A549 (cell line): ENCODE results near the gene CRTAP. TPM values are rescaled to one million over a fixed set of nuclear protein-coding genes. Genes with fewer than 3 reads are reported as not detected.

ENCODE experiments used
- ATAC-seq, 2 experiments: fragments of 200-7000 bp in 1 of 2; fragments of >200 bp in 1 of 2; cut with Nextera tagmentation in 1 of 2; cut with Tn5 transposase in 1 of 2; 3 replicates each; pipeline versions ENCODE4 v1.8.0 to v1.9.1; 2018 to 2020; ENCODE audit warnings: mild to moderate bottlenecking in 1 of 2, moderate library complexity in 1 of 2
- CTCF ChIA-PET: fragments of 300-600 bp; sonication (Branson Sonifier 250); formaldehyde crosslinking; extraction: SDS; loops from one replicate; lab custom pipeline; 2021; ENCODE audit warnings: antibody characterized with exemption, inconsistent platforms; lab: Yijun Ruan, JAX
- POLR2A ChIA-PET: fragments of 350-600 bp; formaldehyde crosslinking; extraction: SDS; loops from one replicate; lab custom pipeline; 2021; ENCODE audit warnings: antibody characterized with exemption, inconsistent platforms; lab: Yijun Ruan, JAX
- DNase-seq, 2 experiments: peaks; one replicate each; pipeline versions ENCODE4 v3.0.0 to v3.0.0-alpha.2; 2011 to 2016; ENCODE audit warnings: low read depth in 1 of 2, low spot score in 1 of 2
- FAIRE-seq: peaks from 2 replicates; lab custom pipeline; 2011; peaks lifted over from hg19 to GRCh38; lab: Jason Lieb, UNC
- H3K27ac ChIP-seq, 2 experiments: fragments of >200 bp; sonication (Bioruptor Twin); formaldehyde crosslinking; 3 replicates each; pipeline ENCODE4 v1.5.1; 2016 to 2017
- H3K4me1 ChIP-seq: fragments of >200 bp; sonication (Bioruptor Twin); formaldehyde crosslinking; 3 replicates; pipeline ENCODE4 v1.6.1; 2016
- H3K4me2 ChIP-seq: fragments of >200 bp; sonication (Bioruptor Twin); formaldehyde crosslinking; 3 replicates; pipeline ENCODE4 v1.6.1; 2016
- H3K4me3 ChIP-seq: fragments of >200 bp; sonication (Bioruptor Twin); formaldehyde crosslinking; 3 replicates; pipeline ENCODE4 v1.5.1; 2016
- H3K9me3 ChIP-seq: fragments of >200 bp; sonication (Bioruptor Twin); formaldehyde crosslinking; 3 replicates; pipeline ENCODE4 v1.6.1; 2016
- BHLHE40 ChIP-seq: IDR thresholded peaks from 2 replicates; pipeline ENCODE4 v1.6.1; 2012; ENCODE audit warnings: low read depth, low read length, inconsistent platforms
- CBX2 ChIP-seq: fragments of 200-600 bp; sonication (generic); IDR thresholded peaks from 2 replicates; pipeline ENCODE4 v1.6.1; 2016; ENCODE audit warnings: low read depth, mild to moderate bottlenecking, borderline replicate concordance
- CHD2 ChIP-seq: fragments of 150-350 bp; IDR thresholded peaks from 2 replicates; pipeline ENCODE4 v1.6.1; 2014; ENCODE audit warnings: low read length; ENCODE audit not compliant: partially characterized antibody
- EHF ChIP-seq: fragments of 250-450 bp; sonication (Bioruptor Pico); IDR thresholded peaks from 2 replicates; pipeline ENCODE4 v1.5.0; 2020; ENCODE audit warnings: mild to moderate bottlenecking
- FOSB ChIP-seq: fragments of 250-450 bp; sonication (Bioruptor Pico); IDR thresholded peaks from 2 replicates; pipeline ENCODE4 v1.5.0; 2020; ENCODE audit warnings: mild to moderate bottlenecking, moderate library complexity
- FOXS1 ChIP-seq: fragments of 250-450 bp; sonication (Bioruptor Pico); IDR thresholded peaks from 2 replicates; pipeline ENCODE4 v1.5.0; 2020; ENCODE audit warnings: mild to moderate bottlenecking, moderate library complexity
- GATA3 ChIP-seq: IDR thresholded peaks from 2 replicates; pipeline ENCODE4 v1.6.1; 2012; ENCODE audit warnings: borderline replicate concordance
- HOXB13 ChIP-seq: fragments of 250-450 bp; sonication (Bioruptor Pico); IDR thresholded peaks from 2 replicates; pipeline ENCODE4 v1.5.0; 2020; ENCODE audit warnings: low read depth, mild to moderate bottlenecking, moderate library complexity
- JUN ChIP-seq, 2 experiments: fragments of >200 bp; sonication (Bioruptor Twin); formaldehyde crosslinking; IDR thresholded peaks; 2 replicates in 1 of 2; 3 replicates in 1 of 2; pipeline ENCODE4 v1.6.1; 2016 to 2017
- NR3C1 ChIP-seq: fragments of >200 bp; sonication (Bioruptor Twin); formaldehyde crosslinking; IDR thresholded peaks from 3 replicates; pipeline ENCODE4 v1.6.1; 2017
- RAD21 ChIP-seq, 2 experiments: fragments of >200 bp in 1 of 2; sonication (Bioruptor Twin) in 1 of 2; formaldehyde crosslinking in 1 of 2; IDR thresholded peaks in 1 of 2; conservative IDR thresholded peaks in 1 of 2; 2 replicates in 1 of 2; 3 replicates in 1 of 2; pipeline ENCODE4 v1.6.1; 2012 to 2018; ENCODE audit warnings: inconsistent platforms in 1 of 2
- RARB ChIP-seq: fragments of 250-450 bp; sonication (Bioruptor Pico); IDR thresholded peaks from 2 replicates; pipeline ENCODE4 v1.8.0; 2021; ENCODE audit warnings: mild to moderate bottlenecking, moderate library complexity
- RFX5 ChIP-seq: fragments of 450-650 bp; IDR thresholded peaks from 2 replicates; pipeline ENCODE4 v1.7.1; 2014; ENCODE audit warnings: antibody characterized with exemption, mild to moderate bottlenecking, moderate library complexity
- SMC3 ChIP-seq: fragments of >200 bp; sonication (Bioruptor Twin); formaldehyde crosslinking; IDR thresholded peaks from 3 replicates; pipeline ENCODE4 v1.6.1; 2018; ENCODE audit warnings: inconsistent platforms
- SREBF2 ChIP-seq: fragments of 450-650 bp; IDR thresholded peaks from 2 replicates; pipeline ENCODE4 v1.6.1; 2014; ENCODE audit warnings: mild to moderate bottlenecking, moderate library complexity
- TP53 ChIP-seq: fragments of 250-450 bp; sonication (Bioruptor Pico); IDR thresholded peaks from 2 replicates; pipeline ENCODE4 v1.5.0; 2021; ENCODE audit warnings: mild to moderate bottlenecking, moderate library complexity
- ZSCAN20 ChIP-seq: fragments of 250-450 bp; sonication (Bioruptor Pico); IDR thresholded peaks from 2 replicates; pipeline ENCODE4 v1.8.0; 2022; ENCODE audit warnings: mild to moderate bottlenecking, moderate library complexity
- WGBS: methylation state at CpG from one replicate; pipeline ENCODE4 v1.1.6; 2017; ENCODE audit errors: missing lambda C conversion rate; 5-methylcytosine and 5-hydroxymethylcytosine counted together
- polyA plus RNA-seq, 4 experiments: library from polyadenylated mRNA; depleted of rRNA in 3 of 4; stranded (reverse); fragments of >200 nt; fragmentation: RNase III in 1 of 4; extraction: RNeasy Plus Mini Kit Qiagen cat#74134 plus additional on column Dnase treatment in 1 of 4; gene quantifications; 2 replicates in 3 of 4; 3 replicates in 1 of 4; pipeline ENCODE4 v1.2.3, GENCODE V29; 2011 to 2017
- TF ChIP-seq, protein P1 (sequence below): IDR thresholded peaks from 2 replicates; pipeline ENCODE4 v1.6.1; 2012
- TF ChIP-seq, protein P2 (sequence below): fragments of >200 bp; sonication (Bioruptor Twin); formaldehyde crosslinking; IDR thresholded peaks from 2 replicates; pipeline ENCODE4 v1.6.1; 2016
- TF ChIP-seq, protein P3 (sequence below): fragments of >200 bp; sonication (Bioruptor Twin); formaldehyde crosslinking; IDR thresholded peaks from 3 replicates; pipeline ENCODE4 v1.5.1; 2016
- TF ChIP-seq, protein P4 (sequence below): fragments of 150-350 bp; IDR thresholded peaks from 2 replicates; pipeline ENCODE4 v1.6.1; 2014; ENCODE audit warnings: low read depth, mild to moderate bottlenecking, low read length
- TF ChIP-seq, protein P5 (sequence below): IDR thresholded peaks from 2 replicates; pipeline ENCODE4 v1.6.1; 2012; ENCODE audit warnings: low read depth, borderline replicate concordance

CRTAP gene
- polyA plus RNA-seq, 2 of the 4 experiments (the other 2 are of a cell fraction) = 181 to 355 TPM

DNA sequence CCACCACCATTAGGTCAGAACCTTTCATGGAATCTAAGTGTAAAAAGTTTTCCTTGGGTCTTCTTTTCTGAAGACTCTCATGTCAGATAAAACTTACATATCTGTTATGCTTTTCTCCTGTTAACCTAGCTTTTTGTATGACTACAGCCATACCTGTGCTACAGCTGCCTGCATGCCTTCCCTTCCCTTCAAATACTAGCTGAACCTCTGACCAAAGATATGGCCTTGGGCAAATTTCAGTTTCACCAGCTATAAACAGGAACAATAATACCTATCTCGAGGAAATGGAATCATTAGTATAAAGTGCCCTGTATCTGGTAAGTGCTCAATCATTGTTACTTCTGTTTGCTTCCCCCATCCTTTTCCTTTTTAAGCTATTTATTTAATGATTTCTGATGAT lies 41.9 kb upstream of the CRTAP start:
- FAIRE-seq (no peak), ATAC-seq (no peak), DNase-seq (no peak)
- POLR2A ChIA-PET = no interaction called here
- no peak overlapping the region for H3K4me2 ChIP-seq
- WGBS = 89% methylated on average over 1 of the region's 1 CpG
- TF ChIP-seq TP53 (CRISPR knock-in tag) (no peak), JUN (IDR thresholded peaks at IDR 0.05) (no peak), GATA3 (no peak), SREBF2 (no peak), SMC3 (no peak), ZSCAN20 (CRISPR knock-in tag) (no peak), EHF (CRISPR knock-in tag) (no peak)
- TF ChIP-seq, protein P1, sequence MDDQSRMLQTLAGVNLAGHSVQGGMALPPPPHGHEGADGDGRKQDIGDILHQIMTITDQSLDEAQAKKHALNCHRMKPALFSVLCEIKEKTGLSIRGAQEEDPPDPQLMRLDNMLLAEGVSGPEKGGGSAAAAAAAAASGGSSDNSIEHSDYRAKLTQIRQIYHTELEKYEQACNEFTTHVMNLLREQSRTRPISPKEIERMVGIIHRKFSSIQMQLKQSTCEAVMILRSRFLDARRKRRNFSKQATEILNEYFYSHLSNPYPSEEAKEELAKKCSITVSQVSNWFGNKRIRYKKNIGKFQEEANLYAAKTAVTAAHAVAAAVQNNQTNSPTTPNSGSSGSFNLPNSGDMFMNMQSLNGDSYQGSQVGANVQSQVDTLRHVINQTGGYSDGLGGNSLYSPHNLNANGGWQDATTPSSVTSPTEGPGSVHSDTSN = no peak
- TF ChIP-seq, protein P2, sequence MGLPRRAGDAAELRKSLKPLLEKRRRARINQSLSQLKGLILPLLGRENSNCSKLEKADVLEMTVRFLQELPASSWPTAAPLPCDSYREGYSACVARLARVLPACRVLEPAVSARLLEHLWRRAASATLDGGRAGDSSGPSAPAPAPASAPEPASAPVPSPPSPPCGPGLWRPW = no peak
- TF ChIP-seq, protein P3, sequence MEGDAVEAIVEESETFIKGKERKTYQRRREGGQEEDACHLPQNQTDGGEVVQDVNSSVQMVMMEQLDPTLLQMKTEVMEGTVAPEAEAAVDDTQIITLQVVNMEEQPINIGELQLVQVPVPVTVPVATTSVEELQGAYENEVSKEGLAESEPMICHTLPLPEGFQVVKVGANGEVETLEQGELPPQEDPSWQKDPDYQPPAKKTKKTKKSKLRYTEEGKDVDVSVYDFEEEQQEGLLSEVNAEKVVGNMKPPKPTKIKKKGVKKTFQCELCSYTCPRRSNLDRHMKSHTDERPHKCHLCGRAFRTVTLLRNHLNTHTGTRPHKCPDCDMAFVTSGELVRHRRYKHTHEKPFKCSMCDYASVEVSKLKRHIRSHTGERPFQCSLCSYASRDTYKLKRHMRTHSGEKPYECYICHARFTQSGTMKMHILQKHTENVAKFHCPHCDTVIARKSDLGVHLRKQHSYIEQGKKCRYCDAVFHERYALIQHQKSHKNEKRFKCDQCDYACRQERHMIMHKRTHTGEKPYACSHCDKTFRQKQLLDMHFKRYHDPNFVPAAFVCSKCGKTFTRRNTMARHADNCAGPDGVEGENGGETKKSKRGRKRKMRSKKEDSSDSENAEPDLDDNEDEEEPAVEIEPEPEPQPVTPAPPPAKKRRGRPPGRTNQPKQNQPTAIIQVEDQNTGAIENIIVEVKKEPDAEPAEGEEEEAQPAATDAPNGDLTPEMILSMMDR = no peak
- no peak overlapping the region for H3K27ac ChIP-seq
- CTCF ChIA-PET = interaction anchor here (3.9 to 7.2 kb wide), 2 partner anchors 9 to 123 kb away, joined by 53 to 57 read pairs; partner anchors contain the start of gene CCR4
- peaks cover 5% of the 10 kb centered on the region; the same call in 1 of the 3 replicates for H3K4me1 ChIP-seq
- no peaks in the 10 kb centered on the region for H3K9me3 ChIP-seq
- H3K4me3 ChIP-seq = no peak overlapping the region

DNA sequence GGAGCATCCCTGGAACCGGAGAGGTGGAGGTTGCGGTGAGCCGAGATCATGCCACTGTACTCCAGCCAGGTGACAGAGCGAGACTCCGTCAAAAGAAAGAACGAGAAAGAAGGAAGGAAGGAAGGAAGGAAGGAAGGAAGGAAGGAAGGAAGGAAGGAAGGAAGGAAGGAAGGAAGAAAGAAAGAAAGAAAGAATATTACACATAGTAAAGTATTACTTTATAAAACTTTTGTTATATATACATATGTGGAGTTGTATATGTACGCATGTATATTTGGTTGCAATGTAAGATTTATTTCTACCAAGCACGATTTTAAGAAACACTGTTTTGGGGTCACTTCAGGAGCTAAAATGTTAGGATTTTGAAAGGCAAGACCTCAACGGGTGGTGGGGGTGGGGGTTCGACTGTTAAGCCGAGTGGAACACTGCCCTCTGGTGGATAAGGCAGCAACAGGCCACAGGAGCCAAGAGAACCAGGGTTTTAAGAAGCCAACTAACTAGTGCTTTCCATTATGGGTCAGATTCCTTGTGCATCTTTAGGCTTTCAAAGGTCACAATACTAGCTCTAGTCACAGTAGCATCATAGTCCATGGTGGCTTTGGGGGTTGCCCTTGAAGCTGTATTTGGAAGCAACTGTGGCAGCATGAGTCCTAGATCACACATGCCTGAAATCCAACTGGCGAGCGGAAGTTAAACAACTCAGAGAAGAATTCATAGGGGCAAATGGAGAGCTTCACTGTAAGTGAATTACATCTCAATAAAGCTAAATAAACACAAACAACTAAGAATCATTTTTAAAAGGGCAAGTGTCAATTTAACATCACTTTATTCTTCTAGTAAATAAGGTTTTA lies 39.4 kb upstream of the CRTAP start:
- H3K4me3 ChIP-seq = no peak overlapping the region
- POLR2A ChIA-PET = interaction anchor here (0.7 kb wide), 1 partner anchor 427 kb away, joined by 3 read pairs; no protein-coding TSS in a partner anchor
- CTCF ChIA-PET = interaction anchor here (0.6 to 7.2 kb wide), 45 partner anchors 11 to 716 kb away, joined by 3 to 57 read pairs (median 4); partner anchors contain the start of gene CCR4
- no peak for TF ChIP-seq BHLHE40
- no peak for TF ChIP-seq TP53 (CRISPR knock-in tag)
- no peak for TF ChIP-seq RFX5
- no peak for TF ChIP-seq CBX2
- TF ChIP-seq JUN (IDR thresholded peaks at IDR 0.05) = no peak
- TF ChIP-seq, protein P3 = peak; percentile 82
- TF ChIP-seq GATA3 = no peak
- no peak for TF ChIP-seq FOXS1 (CRISPR knock-in tag)
- peak; percentile 80 for TF ChIP-seq SMC3
- TF ChIP-seq, protein P4, sequence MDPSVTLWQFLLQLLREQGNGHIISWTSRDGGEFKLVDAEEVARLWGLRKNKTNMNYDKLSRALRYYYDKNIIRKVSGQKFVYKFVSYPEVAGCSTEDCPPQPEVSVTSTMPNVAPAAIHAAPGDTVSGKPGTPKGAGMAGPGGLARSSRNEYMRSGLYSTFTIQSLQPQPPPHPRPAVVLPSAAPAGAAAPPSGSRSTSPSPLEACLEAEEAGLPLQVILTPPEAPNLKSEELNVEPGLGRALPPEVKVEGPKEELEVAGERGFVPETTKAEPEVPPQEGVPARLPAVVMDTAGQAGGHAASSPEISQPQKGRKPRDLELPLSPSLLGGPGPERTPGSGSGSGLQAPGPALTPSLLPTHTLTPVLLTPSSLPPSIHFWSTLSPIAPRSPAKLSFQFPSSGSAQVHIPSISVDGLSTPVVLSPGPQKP = no peak
- no peak for TF ChIP-seq CHD2
- TF ChIP-seq RARB (CRISPR knock-in tag) = no peak
- no peak for TF ChIP-seq NR3C1
- TF ChIP-seq FOSB (CRISPR knock-in tag) = no peak
- TF ChIP-seq RAD21 (conservative IDR thresholded peaks at IDR 0.05 in 1 of 2, IDR thresholded peaks at IDR 0.05 in 1 of 2) = peak; percentile 67 to 75
- no peak for TF ChIP-seq HOXB13 (CRISPR knock-in tag)
- TF ChIP-seq, protein P5, sequence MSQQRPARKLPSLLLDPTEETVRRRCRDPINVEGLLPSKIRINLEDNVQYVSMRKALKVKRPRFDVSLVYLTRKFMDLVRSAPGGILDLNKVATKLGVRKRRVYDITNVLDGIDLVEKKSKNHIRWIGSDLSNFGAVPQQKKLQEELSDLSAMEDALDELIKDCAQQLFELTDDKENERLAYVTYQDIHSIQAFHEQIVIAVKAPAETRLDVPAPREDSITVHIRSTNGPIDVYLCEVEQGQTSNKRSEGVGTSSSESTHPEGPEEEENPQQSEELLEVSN = no peak
- TF ChIP-seq, all 56 proteins: peak for 3
- no peak for FAIRE-seq
- no peak overlapping the region for H3K4me2 ChIP-seq
- peak; percentile 85 to 94; a peak in 5 of 6 replicates for ATAC-seq
- 60% methylated on average over 13 of the region's 13 CpGs for WGBS
- peak; percentile 76 to 93 for DNase-seq
- no peaks in the 10 kb centered on the region for H3K9me3 ChIP-seq
- H3K4me1 ChIP-seq = peaks cover 5% of the 10 kb centered on the region; the same call in 1 of the 3 replicates
- no peak overlapping the region for H3K27ac ChIP-seq
